ENCODE measurements around the gene TGFA.

TGFA gene

GRCh38 chr2:70517804-70518203 is 35.8 kb downstream of the TGFA start:
- DNase-seq (ENCODE audit: extremely low spot score), result no peak
- no peak for TF ChIP-seq CTCF (IDR thresholded peaks at IDR 0.05; ENCODE audit: control extremely low read depth, extremely low read depth, low read depth, missing control alignments)
- ChIA-PET CTCF (interaction anchor here (1.1 to 1.7 kb wide), 3 partner anchors 11 to 100 kb away, joined by 3 read pairs; no protein-coding TSS in a partner anchor), POLR2A (no interaction called here)

- no peak for TF ChIP-seq CTCF (IDR thresholded peaks at IDR 0.05; ENCODE audit: control extremely low read depth, extremely low read depth, low read depth, missing control alignments)
- ChIA-PET POLR2A (no interaction called here), CTCF (no interaction called here)
- DNase-seq (ENCODE audit: extremely low spot score), result peak; percentile 72
Measured at GRCh38 chr2:70516596-70516995, 37.0 kb downstream of the TGFA start.

GRCh38 chr2:70515938-70516337 is 37.7 kb downstream of the TGFA start:
- POLR2A ChIA-PET, result no interaction called here
- DNase-seq (ENCODE audit: extremely low spot score), result no peak
- TF ChIP-seq CTCF (IDR thresholded peaks at IDR 0.05; ENCODE audit: control extremely low read depth, extremely low read depth, low read depth, missing control alignments), result no peak
- CTCF ChIA-PET, result no interaction called here

- ChIA-PET CTCF (no interaction called here), POLR2A (no interaction called here)
- DNase-seq (ENCODE audit: extremely low spot score), result no peak
- no peak for TF ChIP-seq CTCF (IDR thresholded peaks at IDR 0.05; ENCODE audit: control extremely low read depth, extremely low read depth, low read depth, missing control alignments)
Measured at GRCh38 chr2:70514612-70515055, 39.0 kb downstream of the TGFA start.

- POLR2A ChIA-PET, result no interaction called here
- DNase-seq (ENCODE audit: extremely low spot score), result no peak
- CTCF ChIA-PET, result no interaction called here
- no peak for TF ChIP-seq CTCF (IDR thresholded peaks at IDR 0.05; ENCODE audit: control extremely low read depth, extremely low read depth, low read depth, missing control alignments)
Measured at GRCh38 chr2:70513738-70514137, 39.9 kb downstream of the TGFA start.

GRCh38 chr2:70511971-70512729 is 41.5 kb downstream of the TGFA start:
- ChIA-PET POLR2A (no interaction called here), CTCF (no interaction called here)
- TF ChIP-seq CTCF (IDR thresholded peaks at IDR 0.05; ENCODE audit: control extremely low read depth, extremely low read depth, low read depth, missing control alignments), result no peak
- DNase-seq (ENCODE audit: extremely low spot score), result no peak
